ENCODE data around the gene TMEM51. TPM values are rescaled to one million over a fixed set of nuclear protein-coding genes. Genes with fewer than 3 reads are reported as not detected.

The TMEM51 gene
- total and polyA plus RNA-seq, 2 of the 13 experiments (the other 11 are each of a cell fraction or from before 2014, with no cell fraction given): 12.2 to 22.3 TPM

GRCh38 chr1:15139654-15140350, 13.7 kb upstream of the TMEM51 start (continued):
- TF ChIP-seq GPBP1L1 (CRISPR knock-in tag; IDR thresholded peaks at IDR 0.05): no peak
- no peak for TF ChIP-seq ATF6 (CRISPR knock-in tag; conservative IDR thresholded peaks at IDR 0.05)
- TF ChIP-seq HES4 (CRISPR knock-in tag; IDR thresholded peaks at IDR 0.05; ENCODE audit: borderline replicate concordance): no peak
- no peak for TF ChIP-seq ZNF615 (CRISPR knock-in tag; IDR thresholded peaks at IDR 0.05; ENCODE audit: borderline replicate concordance)
- TF ChIP-seq, protein P1, sequence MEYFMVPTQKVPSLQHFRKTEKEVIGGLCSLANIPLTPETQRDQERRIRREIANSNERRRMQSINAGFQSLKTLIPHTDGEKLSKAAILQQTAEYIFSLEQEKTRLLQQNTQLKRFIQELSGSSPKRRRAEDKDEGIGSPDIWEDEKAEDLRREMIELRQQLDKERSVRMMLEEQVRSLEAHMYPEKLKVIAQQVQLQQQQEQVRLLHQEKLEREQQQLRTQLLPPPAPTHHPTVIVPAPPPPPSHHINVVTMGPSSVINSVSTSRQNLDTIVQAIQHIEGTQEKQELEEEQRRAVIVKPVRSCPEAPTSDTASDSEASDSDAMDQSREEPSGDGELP (IDR thresholded peaks at IDR 0.05; ENCODE audit: borderline replicate concordance, low read depth): peak; percentile 96
- TF ChIP-seq PITX1 (CRISPR knock-in tag; IDR thresholded peaks at IDR 0.05): peak; percentile 80
- no peak for TF ChIP-seq ZNF18 (CRISPR knock-in tag; IDR thresholded peaks at IDR 0.05; ENCODE audit: insufficient replicate concordance)
- TF ChIP-seq, protein P2, sequence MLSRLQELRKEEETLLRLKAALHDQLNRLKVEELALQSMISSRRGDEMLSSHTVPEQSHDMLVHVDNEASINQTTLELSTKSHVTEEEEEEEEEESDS (CRISPR knock-in tag; IDR thresholded peaks at IDR 0.05; ENCODE audit: borderline replicate concordance): no peak
- TF ChIP-seq YEATS2 (CRISPR knock-in tag; IDR thresholded peaks at IDR 0.05; ENCODE audit: borderline replicate concordance): no peak
- 0 out of 2 replicates have a peak, but pooled peaks have one; percentile 28 for TF ChIP-seq THAP11 (CRISPR knock-in tag; IDR thresholded peaks at IDR 0.05)
- no peak for TF ChIP-seq IKZF4 (CRISPR knock-in tag; IDR thresholded peaks at IDR 0.05; ENCODE audit: borderline replicate concordance, low read depth, not compliant biosample characterization)
- TF ChIP-seq REXO4 (CRISPR knock-in tag; IDR thresholded peaks at IDR 0.05; ENCODE audit: borderline replicate concordance): no peak
- TF ChIP-seq TCF7L2 (IDR thresholded peaks at IDR 0.05; ENCODE audit: low read depth, low read length): peak; percentile 62; the same call in 1 of the 2 replicates
- no peak; the same call in 1 of the 2 replicates for TF ChIP-seq BCL3 (CRISPR knock-in tag; IDR thresholded peaks at IDR 0.05)
- TF ChIP-seq ZNF816 (CRISPR knock-in tag; IDR thresholded peaks at IDR 0.05; ENCODE audit: borderline replicate concordance): no peak
- TF ChIP-seq ZNF800 (CRISPR knock-in tag; IDR thresholded peaks at IDR 0.05): no peak
- peak; percentile 89 for TF ChIP-seq ZNF501 (CRISPR knock-in tag; IDR thresholded peaks at IDR 0.05)
- peak; percentile 24 for TF ChIP-seq MED8 (CRISPR knock-in tag; IDR thresholded peaks at IDR 0.05; ENCODE audit: insufficient replicate concordance)
- no peak for TF ChIP-seq PHF5A (CRISPR knock-in tag; IDR thresholded peaks at IDR 0.05; ENCODE audit: low read depth, unreplicated experiment)
